GM20431 (cell line): ENCODE measurements around the gene ISG20L2.

Experiments used
- in situ Hi-C: fragments of 300-500 bp; cut with MseI, MboI; formaldehyde crosslinking; loops from one replicate; pipeline ENCODE4 v1.15.0; 2020; ENCODE audit warnings: low sequenced_read_pairs; ENCODE audit not compliant: unreplicated experiment

Gene ISG20L2

GRCh38 chr1:156755527-156755950, 27.0 kb upstream of the ISG20L2 start:
- in situ Hi-C loops = no loop called here

DNA sequence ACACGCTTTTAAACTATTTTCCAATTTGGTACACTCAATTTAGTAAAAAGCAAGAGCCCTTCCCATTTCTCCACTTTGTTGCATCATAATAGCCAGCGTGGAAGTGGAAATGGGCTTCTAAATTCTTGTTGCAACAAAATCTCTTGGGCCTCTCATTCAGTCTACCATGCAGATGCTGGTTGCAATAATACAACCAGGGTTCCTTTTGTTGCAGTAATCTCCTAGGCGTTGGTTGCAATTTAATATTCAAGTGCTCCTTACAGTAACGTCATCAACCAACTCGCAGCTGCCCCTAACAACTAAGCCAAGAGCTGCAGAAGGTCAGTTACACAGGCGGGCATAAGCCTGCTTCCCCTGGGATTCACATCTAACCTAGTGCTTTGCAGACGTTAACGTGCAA, 25.7 kb upstream of the ISG20L2 start:
- in situ Hi-C loops = no loop called here

GRCh38 chr1:156752843-156753482, 24.4 kb upstream of the ISG20L2 start:
- in situ Hi-C loops = no loop called here

DNA sequence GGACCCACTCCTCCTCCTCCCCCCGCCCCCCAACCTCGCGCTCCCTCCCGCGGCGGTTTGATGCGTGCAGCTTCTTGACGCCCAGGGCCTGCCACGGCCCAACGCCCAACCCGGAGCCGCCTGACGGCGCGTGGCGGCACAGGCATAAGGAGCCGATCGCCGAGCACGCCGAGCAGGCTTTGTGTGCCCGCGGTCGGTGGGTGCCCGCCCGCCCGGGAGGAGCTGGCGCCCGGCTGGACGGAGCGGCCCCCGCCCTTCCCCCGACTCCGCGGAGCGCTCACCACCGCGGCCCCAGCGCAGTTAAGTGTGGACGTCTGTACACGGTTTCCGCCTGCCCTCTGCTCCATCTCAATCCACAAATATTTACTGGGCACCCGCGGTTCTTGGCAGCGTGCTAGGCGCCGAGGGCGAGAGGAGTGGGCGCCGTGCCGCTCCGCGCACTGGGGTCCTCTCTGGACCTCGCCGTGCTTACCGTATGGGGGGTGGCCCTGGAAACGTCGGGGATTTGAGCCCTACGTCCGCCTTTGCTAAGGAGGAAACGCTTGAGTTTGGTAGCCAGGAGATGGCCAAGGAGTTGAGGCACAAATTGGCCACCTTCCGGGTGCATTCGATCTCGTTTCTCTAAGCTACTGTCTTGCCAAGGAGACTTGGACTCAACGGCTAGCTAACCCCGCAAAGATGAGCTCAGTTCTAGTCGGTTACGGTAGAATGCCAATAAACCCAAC, 23.4 kb upstream of the ISG20L2 start:
- in situ Hi-C loops = no loop called here

DNA sequence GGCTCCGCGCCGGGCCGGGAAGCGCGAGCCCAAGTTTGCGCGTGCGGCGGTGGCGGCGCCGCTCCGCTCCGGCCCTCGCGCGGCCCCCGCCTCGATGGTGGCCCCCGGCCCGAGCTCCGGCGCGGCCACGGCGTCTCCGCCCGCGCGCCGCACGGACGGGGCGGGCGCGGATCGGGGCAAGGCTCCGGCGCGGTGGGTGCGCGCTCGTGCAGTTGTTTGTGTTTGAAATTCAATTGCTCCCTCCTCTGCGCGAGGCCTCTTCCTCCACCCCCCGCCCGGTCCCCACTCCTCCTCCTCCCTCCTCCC, 22.8 kb upstream of the ISG20L2 start, which contains the start of gene HDGF:
HDGF (minus strand) TSS at position 225 of the 306 bp plus-strand sequence. CDS start 246 bp downstream, outside the sequence.
- in situ Hi-C loops = no loop called here

- in situ Hi-C loops = no loop called here
Observed at GRCh38 chr1:156750711-156751450, 22.3 kb upstream of the ISG20L2 start.

- in situ Hi-C loops = no loop called here
Observed at GRCh38 chr1:156750191-156750672, 21.7 kb upstream of the ISG20L2 start.

DNA sequence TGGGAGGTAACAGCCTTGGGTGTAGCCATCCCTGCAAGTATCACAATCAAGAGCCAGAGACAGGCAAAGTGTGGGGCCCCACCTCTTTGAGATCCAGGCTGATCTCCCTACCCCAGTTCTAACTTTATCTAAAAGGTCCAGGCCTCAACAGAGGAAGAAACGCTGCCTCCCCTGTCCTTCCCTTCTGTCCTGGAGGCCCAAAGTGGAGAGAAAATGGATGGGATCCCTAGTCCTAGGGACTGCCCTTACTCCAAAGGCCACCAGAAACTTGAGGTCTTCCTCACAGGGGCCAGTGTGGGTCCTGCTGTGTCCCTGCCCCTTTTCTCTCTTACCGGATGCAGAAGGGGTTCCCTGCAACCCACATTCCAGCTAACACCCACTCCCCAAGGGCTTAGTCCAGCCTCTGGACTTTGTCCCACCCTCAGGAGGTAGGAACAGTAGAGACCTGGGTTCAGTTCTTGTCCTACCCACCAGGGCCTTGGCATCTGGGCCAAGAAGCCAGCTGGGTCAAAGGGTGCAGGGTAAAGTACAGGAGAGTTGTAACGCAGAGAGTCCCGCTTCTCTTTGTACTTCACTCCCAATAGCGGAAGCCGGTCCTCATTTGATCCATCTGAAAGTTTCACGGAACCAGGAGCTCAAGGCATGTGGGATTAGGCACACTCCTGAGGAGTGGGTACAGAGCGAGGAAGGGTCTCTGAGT, 21.0 kb upstream of the ISG20L2 start:
- in situ Hi-C loops = no loop called here

DNA sequence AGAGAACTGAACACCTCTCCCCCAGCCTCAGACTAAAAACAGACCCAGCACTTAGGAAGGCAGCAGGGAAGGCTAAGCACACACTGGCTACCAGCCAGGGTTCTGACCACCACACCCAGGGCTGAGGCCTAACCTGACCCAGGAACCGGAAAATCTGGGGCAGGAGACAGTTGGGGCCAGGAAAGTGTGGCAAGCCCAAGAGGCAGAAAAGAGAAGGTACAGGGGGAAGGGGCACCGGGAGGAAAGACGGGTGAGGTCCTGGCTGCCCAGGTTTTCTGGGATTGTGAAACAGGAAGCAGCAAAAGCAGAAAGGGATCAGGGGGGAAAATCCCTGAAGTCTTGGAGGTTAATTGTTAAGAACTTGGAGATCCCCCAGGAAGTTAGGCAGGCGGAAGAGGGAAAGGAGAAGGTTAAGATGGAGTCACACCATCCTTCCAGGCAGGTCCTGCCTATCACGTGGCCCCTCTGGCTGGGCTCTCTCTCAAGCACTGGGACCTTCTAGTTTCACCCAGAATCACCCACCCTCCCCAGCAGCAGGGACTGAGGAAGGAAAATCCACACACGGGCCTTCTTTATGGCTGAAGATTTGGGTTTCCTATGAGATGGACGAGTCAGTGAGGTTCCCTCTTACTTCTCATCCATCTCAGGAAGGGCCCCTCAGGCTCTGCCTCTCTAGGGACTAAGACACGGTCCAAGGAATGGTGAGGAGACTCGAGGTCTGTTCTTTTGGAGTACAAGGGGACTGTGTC, 20.3 kb upstream of the ISG20L2 start:
- in situ Hi-C loops = no loop called here

DNA sequence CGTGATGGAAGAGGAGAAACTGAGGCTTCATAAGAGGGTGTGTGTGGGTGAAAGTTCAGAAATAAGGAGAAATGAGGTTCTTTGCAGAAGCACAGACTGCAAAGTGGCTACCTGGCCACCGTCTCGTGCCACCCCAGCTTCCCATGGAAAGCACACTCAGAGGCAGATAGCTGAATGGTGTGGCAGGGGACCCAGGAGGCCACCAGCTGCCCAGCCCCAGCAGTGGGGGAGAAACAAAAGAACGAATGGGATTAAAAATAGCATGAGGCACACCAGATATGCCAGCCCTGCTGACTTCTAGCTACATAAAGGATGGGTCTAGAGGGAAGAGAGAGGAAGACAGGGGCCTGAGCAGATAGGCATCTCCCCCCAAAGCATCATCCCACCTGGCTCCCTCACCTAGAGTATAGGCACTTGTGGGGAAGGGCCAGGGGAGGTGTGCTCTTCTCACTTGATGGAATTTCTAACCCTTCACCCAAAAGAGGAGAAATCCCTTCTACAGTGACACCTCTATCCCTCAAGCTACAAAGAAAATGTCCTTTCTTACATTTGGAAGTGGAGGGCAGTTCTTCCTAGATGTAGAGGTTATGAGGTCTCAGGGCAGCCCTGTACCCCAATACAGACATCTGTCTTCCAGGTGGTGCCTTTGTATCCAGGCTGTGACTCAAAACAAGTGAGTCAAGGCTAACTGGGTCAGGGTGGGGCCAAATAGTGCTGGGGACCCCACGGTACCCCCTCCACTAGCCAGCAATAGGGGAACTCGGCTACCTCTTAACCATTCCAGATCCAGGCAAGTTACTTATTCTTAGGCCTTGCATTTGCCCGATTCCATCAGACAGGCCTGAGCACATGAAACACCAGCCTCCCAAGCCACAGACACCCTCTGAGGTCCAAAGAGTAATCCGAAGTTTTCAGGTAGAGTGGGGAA, 19.4 kb upstream of the ISG20L2 start:
- in situ Hi-C loops = no loop called here

GRCh38 chr1:156746728-156747631, 18.4 kb upstream of the ISG20L2 start:
- in situ Hi-C loops = no loop called here

- in situ Hi-C loops = no loop called here
Observed at GRCh38 chr1:156746406-156746727, 17.8 kb upstream of the ISG20L2 start.

- in situ Hi-C loops = no loop called here
Observed at GRCh38 chr1:156745881-156746280, 17.3 kb upstream of the ISG20L2 start.

GRCh38 chr1:156744786-156745419, 16.3 kb upstream of the ISG20L2 start:
- in situ Hi-C loops = no loop called here

DNA sequence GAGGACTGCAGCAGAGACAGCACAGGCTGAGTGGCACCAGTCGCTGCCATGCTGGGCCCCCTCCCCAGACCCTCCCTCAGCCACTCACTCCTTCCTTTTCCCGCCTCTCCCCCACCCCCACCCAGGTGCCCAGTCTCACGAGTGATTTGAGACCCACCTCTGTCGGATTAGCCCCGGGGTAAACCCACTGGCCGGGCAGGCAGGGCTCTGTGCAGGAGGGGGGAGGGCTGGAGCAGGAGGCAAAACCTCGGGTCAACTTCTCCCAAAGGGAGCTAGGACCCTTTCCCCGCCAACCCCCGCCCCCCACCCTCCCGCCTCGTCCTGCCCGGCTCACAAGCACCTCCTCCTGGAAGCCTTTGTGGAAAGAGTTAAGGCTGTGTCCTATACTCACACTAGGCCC, 15.8 kb upstream of the ISG20L2 start:
- in situ Hi-C loops = no loop called here

DNA sequence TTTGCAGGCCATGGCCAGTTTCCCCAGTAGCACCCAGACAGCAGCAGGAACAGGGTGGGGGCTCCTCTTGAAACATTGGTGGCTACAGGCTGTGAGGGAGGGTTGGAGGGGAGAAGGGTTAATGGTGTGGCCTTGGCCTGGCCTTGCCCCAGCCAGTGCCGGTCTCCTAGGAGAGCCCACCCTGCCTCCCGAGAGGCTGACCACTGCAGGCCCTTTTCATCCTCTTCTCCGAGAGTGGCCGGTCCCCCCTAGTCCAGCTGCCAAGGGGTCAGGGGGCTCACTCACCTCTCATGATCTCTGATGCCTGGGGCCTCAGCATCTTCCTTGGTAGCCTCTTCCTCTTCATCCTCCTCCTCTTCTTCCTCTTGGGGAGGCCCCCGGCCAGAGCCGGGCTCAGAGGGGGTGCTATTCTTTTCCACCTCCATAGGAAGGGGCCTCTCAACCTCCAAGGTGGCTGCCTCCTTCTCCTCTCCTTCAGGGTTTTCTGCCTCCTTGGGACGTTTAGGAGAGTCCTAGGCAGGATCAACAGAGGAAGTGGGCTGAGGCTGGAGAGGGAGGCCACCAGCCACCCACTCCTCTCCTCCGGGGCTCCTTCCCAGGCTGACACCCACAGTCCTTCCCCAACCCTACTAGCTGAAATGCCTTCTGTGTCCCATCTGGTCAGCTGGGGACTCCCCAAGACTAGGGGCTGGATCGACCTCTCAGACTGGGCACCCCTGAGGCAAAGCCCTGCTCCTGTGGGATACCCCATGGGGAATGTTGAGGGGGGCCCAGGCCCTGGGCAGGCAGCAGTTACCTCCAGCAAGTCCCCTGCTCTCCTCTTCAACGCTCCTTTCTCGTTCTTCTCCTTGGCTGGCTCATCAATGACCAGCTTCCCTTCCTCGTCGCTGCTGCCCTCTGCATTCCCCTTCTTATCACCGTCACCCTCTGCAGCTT, 15.1 kb upstream of the ISG20L2 start:
- in situ Hi-C loops = no loop called here
